Renal pelvis (tissue), 4 donors: ENCODE results near the gene RRP9. TPM values are rescaled to one million over a fixed set of nuclear protein-coding genes. Genes with fewer than 3 reads are reported as not detected.
"Not testable (repeated sequence)": the region's sequence is repeated elsewhere in the genome, so short reads cannot be mapped to it uniquely, and the experiment has no call there.

Source experiments
- DNase-seq: peaks from one replicate; pipeline ENCODE4 v3.0.0-alpha.2; 2013
- polyA plus RNA-seq, 3 donors: library from polyadenylated mRNA; unstranded; fragments of 120-200 nt; gene quantifications; one replicate each; pipeline ENCODE4 v1.2.1, GENCODE V29; 2013; ENCODE audit not compliant: insufficient read length in 3 of 3

The RRP9 gene
- polyA plus RNA-seq, 3 donors: 22.1 to 22.8 (median 22.6) TPM

- DNase-seq: no peak
Observed at GRCh38 chr3:51927061-51927977, 14.4 kb downstream of the RRP9 start.

- no peak for DNase-seq
Observed at GRCh38 chr3:51921081-51921578, 20.6 kb downstream of the RRP9 start.

GRCh38 chr3:51916418-51916817, 25.3 kb downstream of the RRP9 start:
- DNase-seq: no peak

GRCh38 chr3:51908026-51908425, 33.7 kb downstream of the RRP9 start:
- DNase-seq: no peak

GRCh38 chr3:51904034-51904823, 37.5 kb downstream of the RRP9 start:
- DNase-seq: no peak

GRCh38 chr3:51902361-51902760, 39.3 kb downstream of the RRP9 start:
- not testable (repeated sequence) for DNase-seq

GRCh38 chr3:51900043-51900442, 41.7 kb downstream of the RRP9 start:
- not testable (repeated sequence) for DNase-seq

GRCh38 chr3:51897391-51897790, 44.3 kb downstream of the RRP9 start:
- no peak for DNase-seq

GRCh38 chr3:51896607-51897305, 44.9 kb downstream of the RRP9 start:
- no peak for DNase-seq

- no peak for DNase-seq
Observed at GRCh38 chr3:51894939-51895338, 46.8 kb downstream of the RRP9 start.

GRCh38 chr3:51894391-51894790, 47.3 kb downstream of the RRP9 start:
- no peak for DNase-seq

- no peak for DNase-seq
Observed at GRCh38 chr3:51891242-51892039, 50.3 kb downstream of the RRP9 start.

GRCh38 chr3:51888463-51889105, 53.1 kb downstream of the RRP9 start:
- DNase-seq: no peak

GRCh38 chr3:51887620-51888019, 54.1 kb downstream of the RRP9 start:
- DNase-seq: no peak

- no peak for DNase-seq
Observed at GRCh38 chr3:51886447-51886846, 55.3 kb downstream of the RRP9 start.

Other genes with a start within 250 kb of the RRP9 start
- gene GRM2, start 234.8 kb downstream of the RRP9 start, polyA plus RNA-seq: under 1 TPM; 0.34 to 0.71 (median 0.71) TPM
- not detected for gene IQCF6, start 162.7 kb downstream of the RRP9 start, polyA plus RNA-seq
- gene IQCF2, start 80.3 kb downstream of the RRP9 start, polyA plus RNA-seq: not detected
- gene IQCF5, start 66.3 kb downstream of the RRP9 start, polyA plus RNA-seq: not detected
- gene IQCF1, start 38.6 kb downstream of the RRP9 start, polyA plus RNA-seq: not detected
- gene PARP3, start 459 bp upstream of the RRP9 start, polyA plus RNA-seq: 10 to 100 TPM; 17.6 to 23.3 (median 20.2) TPM
- under 1 TPM; 0.64 to 0.77 (median 0.74) TPM for gene GPR62, start 13.5 kb upstream of the RRP9 start, polyA plus RNA-seq
- gene PCBP4, start 25.6 kb upstream of the RRP9 start, polyA plus RNA-seq: 10 to 100 TPM; 64.2 to 79.1 (median 73.4) TPM
- gene ABHD14B, start 32.1 kb upstream of the RRP9 start, polyA plus RNA-seq: 10 to 100 TPM; 81.3 to 92.2 (median 91.9) TPM
- 10 to 100 TPM; 22.8 to 31.8 (median 26.8) TPM for gene ABHD14A, start 33.2 kb upstream of the RRP9 start, polyA plus RNA-seq
- 100 to 1,000 TPM; 120 to 128 (median 127) TPM for gene ACY1, start 41.6 kb upstream of the RRP9 start, polyA plus RNA-seq
- 1,000 to 10,000 TPM; 1,596 to 1,901 (median 1,807) TPM for gene RPL29, start 54.0 kb upstream of the RRP9 start, polyA plus RNA-seq
- gene DUSP7, start 114.7 kb upstream of the RRP9 start, polyA plus RNA-seq: 10 to 100 TPM; 16.6 to 20.7 (median 17.5) TPM
- 1 to 10 TPM; 8.9 to 9.4 (median 9.0) TPM for gene POC1A, start 212.5 kb upstream of the RRP9 start, polyA plus RNA-seq